AG09309 (cell line): ENCODE measurements around the gene TRIOBP.

Source experiments
- DNase-seq: peaks from one replicate; pipeline ENCODE4 v3.0.0-alpha.2; 2010; ENCODE audit warnings: low read depth
- H3K4me3 ChIP-seq: 2 replicates; pipeline ENCODE4 v1.5.1; 2011; ENCODE audit warnings: mild to moderate bottlenecking, low read depth, low read length, moderate library complexity; ENCODE audit not compliant: control insufficient read depth
- CTCF ChIP-seq: IDR thresholded peaks from 2 replicates; pipeline ENCODE4 v1.5.1; 2011; ENCODE audit warnings: mild to moderate bottlenecking, low read depth, low read length, inconsistent platforms; ENCODE audit not compliant: insufficient read depth, control insufficient read depth; ENCODE audit errors: missing control alignments

TRIOBP gene

GRCh38 chr22:37708580-37709444 lies 12.0 kb downstream of the TRIOBP start:
- no peak for DNase-seq
- no peak overlapping the region for H3K4me3 ChIP-seq
- TF ChIP-seq CTCF = no peak

DNA sequence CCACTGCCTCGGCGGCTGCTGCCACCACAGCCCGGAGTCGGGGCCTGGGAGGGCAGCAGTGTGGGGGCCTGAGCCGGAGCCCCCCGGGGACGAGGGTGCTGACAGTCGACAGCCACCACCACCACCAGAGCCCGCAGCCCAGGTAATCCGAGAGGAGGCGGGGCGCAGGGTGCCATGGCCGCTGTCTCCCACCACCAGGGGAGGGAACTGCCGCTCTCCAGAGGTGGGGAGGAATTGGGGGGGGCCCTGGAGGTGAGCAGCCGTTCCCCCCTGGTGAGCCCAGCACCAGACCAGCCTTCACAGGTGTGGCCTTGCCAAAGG lies 12.6 kb downstream of the TRIOBP start:
- TF ChIP-seq CTCF = no peak
- DNase-seq = no peak

DNA sequence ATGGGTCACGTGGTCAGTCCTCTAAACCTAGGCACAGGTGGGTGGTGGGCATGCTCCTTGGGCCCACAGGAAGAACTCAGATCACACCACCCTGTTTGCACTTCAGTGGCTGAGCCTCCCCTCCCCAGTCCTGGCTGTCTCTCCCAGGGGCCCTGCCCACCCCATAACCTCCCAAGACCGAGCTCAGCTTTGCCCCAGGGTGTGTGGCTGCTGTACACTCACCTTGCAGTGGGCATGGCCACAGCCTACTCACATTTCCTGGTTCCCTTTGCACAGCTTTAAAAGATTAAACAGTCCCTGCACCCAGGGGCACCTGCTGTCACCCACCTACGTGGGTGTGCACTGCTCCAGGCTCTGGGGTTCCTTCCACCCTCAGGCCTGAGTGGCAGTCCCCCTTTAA lies 13.8 kb downstream of the TRIOBP start:
- TF ChIP-seq CTCF = no peak
- H3K4me3 ChIP-seq = no peak overlapping the region

More for the DNA sequence above, 12.6 kb downstream of the TRIOBP start:
- H3K4me3 ChIP-seq = no peak overlapping the region

GRCh38 chr22:37711490-37711889 lies 14.6 kb downstream of the TRIOBP start:
- TF ChIP-seq CTCF = no peak

More for the DNA sequence above, 13.8 kb downstream of the TRIOBP start:
- no peak for DNase-seq

DNA sequence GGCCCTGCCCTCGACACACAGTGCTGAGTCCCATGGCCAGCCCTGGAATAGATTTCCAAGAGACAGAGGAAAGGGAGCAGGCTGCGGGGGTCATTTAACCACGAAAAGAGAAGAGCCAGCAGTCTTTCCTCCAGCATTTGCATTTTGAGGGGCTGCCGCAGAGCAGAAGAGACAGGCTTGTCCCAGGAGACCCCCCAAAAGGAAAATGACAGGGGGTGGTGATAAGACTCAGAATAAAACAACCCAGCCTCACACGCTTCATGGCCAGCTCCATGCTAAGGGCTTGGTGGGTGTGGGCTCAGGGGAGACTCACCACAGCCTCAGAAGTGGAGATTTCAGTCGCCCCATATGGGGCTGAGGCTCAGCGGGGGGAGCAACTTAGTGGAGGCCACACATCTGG lies 16.9 kb downstream of the TRIOBP start:
- DNase-seq = no peak
- H3K4me3 ChIP-seq = no peak overlapping the region
- no peak for TF ChIP-seq CTCF

More at GRCh38 chr22:37711490-37711889, 14.6 kb downstream of the TRIOBP start:
- H3K4me3 ChIP-seq = no peak overlapping the region
- DNase-seq = no peak

GRCh38 chr22:37714634-37715033 lies 17.8 kb downstream of the TRIOBP start:
- no peak overlapping the region for H3K4me3 ChIP-seq
- no peak for TF ChIP-seq CTCF
- no peak for DNase-seq
